Suprapubic skin (tissue), 4 donors: ENCODE results near the gene PPP2R5C. TPM values are rescaled to one million over a fixed set of nuclear protein-coding genes. Genes with fewer than 3 reads are reported as not detected.

Experiments used
- DNase-seq, 2 donors: peaks; one replicate each; pipeline ENCODE4 v3.0.0-alpha.2; 2019; ENCODE audit warnings: low spot score in 2 of 2
- H3K27ac ChIP-seq: fragments of 200-600 bp; sonication (generic); one replicate; pipeline ENCODE4 v1.5.1; 2019
- H3K27me3 ChIP-seq: fragments of 200-600 bp; sonication (generic); one replicate; pipeline ENCODE4 v1.5.1; 2019
- H3K36me3 ChIP-seq: fragments of 200-600 bp; sonication (generic); one replicate; pipeline ENCODE4 v1.5.1; 2019
- H3K4me1 ChIP-seq: fragments of 200-600 bp; sonication (generic); one replicate; pipeline ENCODE4 v1.5.1; 2019
- H3K4me3 ChIP-seq: fragments of 200-600 bp; sonication (generic); one replicate; pipeline ENCODE4 v1.5.1; 2019; ENCODE audit warnings: mild to moderate bottlenecking
- H3K9me3 ChIP-seq: fragments of 200-600 bp; sonication (generic); one replicate; pipeline ENCODE4 v1.5.1; 2019
- CTCF ChIP-seq, 2 donors: fragments of 200-600 bp in 1 of 2; fragments of 450-650 bp in 1 of 2; sonication (generic) in 1 of 2; IDR thresholded peaks; one replicate each; pipeline ENCODE4 v1.5.1; 2016 to 2019; ENCODE audit warnings: antibody characterized with exemption in 2 of 2, mild to moderate bottlenecking in 1 of 2, moderate library complexity in 1 of 2
- EP300 ChIP-seq: sonication (generic); formaldehyde crosslinking; IDR thresholded peaks from one replicate; pipeline ENCODE4 v1.6.1; 2017; ENCODE audit warnings: antibody characterized with exemption
- POLR2A ChIP-seq, 2 donors: fragments of 450-650 bp; IDR thresholded peaks; one replicate each; pipeline ENCODE4 v1.6.1; 2017; ENCODE audit warnings: antibody characterized with exemption in 2 of 2, mild to moderate bottlenecking in 2 of 2, moderate library complexity in 2 of 2
- POLR2AphosphoS5 ChIP-seq, 3 donors: sonication (generic); formaldehyde crosslinking; IDR thresholded peaks; one replicate each; pipeline ENCODE4 v1.6.1; 2017; ENCODE audit warnings: antibody characterized with exemption in 3 of 3
- WGBS: methylation state at CpG from one replicate; pipeline ENCODE4 v1.1.5; 2018; 5-methylcytosine and 5-hydroxymethylcytosine counted together
- total RNA-seq, 4 donors: library from RNA; depleted of rRNA; stranded (reverse); fragments of >200 nt; gene quantifications; one replicate each; pipeline ENCODE4 v1.1.0, GENCODE V29; 2016

PPP2R5C gene
- total RNA-seq, 4 donors from 2014 or later = 104 to 149 (median 119) TPM

- no peaks in the 10 kb centered on the region for H3K36me3 ChIP-seq
- H3K27ac ChIP-seq = no peak overlapping the region
- TF ChIP-seq POLR2A (IDR thresholded peaks at IDR 0.05) (no peak), EP300 (no peak), POLR2AphosphoS5 (IDR thresholded peaks at IDR 0.05) (no peak), CTCF (IDR thresholded peaks at IDR 0.05) (no peak)
- H3K9me3 ChIP-seq = no peaks in the 10 kb centered on the region
- DNase-seq = no peak
- no peaks in the 10 kb centered on the region for H3K27me3 ChIP-seq
- no peak overlapping the region for H3K4me3 ChIP-seq
- peaks cover 23% of the 10 kb centered on the region for H3K4me1 ChIP-seq
- 88% methylated on average over 6 of the region's 6 CpGs for WGBS
These were observed 78.2 kb downstream of the PPP2R5C start for GRCh38 chr14:101839661-101840060.

GRCh38 chr14:101840649-101841369 is 79.3 kb downstream of the PPP2R5C start:
- peaks cover 16% of the 10 kb centered on the region for H3K4me1 ChIP-seq
- WGBS = 72% methylated on average over 5 of the region's 5 CpGs
- no peak overlapping the region for H3K4me3 ChIP-seq
- H3K27me3 ChIP-seq = no peaks in the 10 kb centered on the region
- no peak for DNase-seq
- H3K36me3 ChIP-seq = no peaks in the 10 kb centered on the region
- TF ChIP-seq POLR2AphosphoS5 (IDR thresholded peaks at IDR 0.05) = no peak
- no peak for TF ChIP-seq EP300
- TF ChIP-seq POLR2A (IDR thresholded peaks at IDR 0.05) = no peak
- TF ChIP-seq CTCF (IDR thresholded peaks at IDR 0.05) = no peak
- no peaks in the 10 kb centered on the region for H3K9me3 ChIP-seq
- no peak overlapping the region for H3K27ac ChIP-seq

- no peaks in the 10 kb centered on the region for H3K9me3 ChIP-seq
- H3K27me3 ChIP-seq = no peaks in the 10 kb centered on the region
- WGBS = 76% methylated on average over 3 of the region's 3 CpGs
- H3K27ac ChIP-seq = no peak overlapping the region
- no peak for DNase-seq
- H3K36me3 ChIP-seq = no peaks in the 10 kb centered on the region
- peaks cover 6% of the 10 kb centered on the region for H3K4me1 ChIP-seq
- H3K4me3 ChIP-seq = no peak overlapping the region
- TF ChIP-seq CTCF (IDR thresholded peaks at IDR 0.05) = no peak
- TF ChIP-seq POLR2AphosphoS5 (IDR thresholded peaks at IDR 0.05) = no peak
- no peak for TF ChIP-seq POLR2A (IDR thresholded peaks at IDR 0.05)
- no peak for TF ChIP-seq EP300
These were observed 81.5 kb downstream of the PPP2R5C start for GRCh38 chr14:101843038-101843437.

GRCh38 chr14:101843665-101844064 is 82.2 kb downstream of the PPP2R5C start:
- DNase-seq = no peak
- TF ChIP-seq CTCF (IDR thresholded peaks at IDR 0.05) = peak in 1 of 2 donors; percentile 12
- no peak for TF ChIP-seq POLR2AphosphoS5 (IDR thresholded peaks at IDR 0.05)
- H3K9me3 ChIP-seq = no peaks in the 10 kb centered on the region
- H3K4me1 ChIP-seq = peaks cover 6% of the 10 kb centered on the region
- H3K27me3 ChIP-seq = no peaks in the 10 kb centered on the region
- no peaks in the 10 kb centered on the region for H3K36me3 ChIP-seq
- no peak overlapping the region for H3K27ac ChIP-seq
- WGBS = 65% methylated on average over 7 of the region's 7 CpGs
- no peak overlapping the region for H3K4me3 ChIP-seq

- TF ChIP-seq CTCF (IDR thresholded peaks at IDR 0.05) = no peak
- no peak for TF ChIP-seq POLR2A (IDR thresholded peaks at IDR 0.05)
- no peak for TF ChIP-seq EP300
- H3K27ac ChIP-seq = no peak overlapping the region
- no peak for DNase-seq
- no peak overlapping the region for H3K4me3 ChIP-seq
- H3K36me3 ChIP-seq = no peaks in the 10 kb centered on the region
- peaks cover 10% of the 10 kb centered on the region for H3K4me1 ChIP-seq
- H3K9me3 ChIP-seq = no peaks in the 10 kb centered on the region
- WGBS = 83% methylated on average over 19 of the region's 19 CpGs
- no peaks in the 10 kb centered on the region for H3K27me3 ChIP-seq
These were observed 82.7 kb downstream of the PPP2R5C start for GRCh38 chr14:101844219-101844618.
